ENCODE data around the gene OR52N2.
A peak's percentile ranks its signal among the peaks of the same experiment; 100 is the strongest.

Gene OR52N2

GRCh38 chr11:5808500-5809121, at the start of gene OR52N2:
TSS of gene OR52N2 (plus strand) at chr11:5808924. CDS start at chr11:5820336, 11,412 bp downstream.
- DNase-seq (ENCODE audit: low spot score): peak; percentile 65

GRCh38 chr11:5767056-5767455, 41.7 kb upstream of the OR52N2 start:
- DNase-seq (ENCODE audit: low spot score): no peak

DNA sequence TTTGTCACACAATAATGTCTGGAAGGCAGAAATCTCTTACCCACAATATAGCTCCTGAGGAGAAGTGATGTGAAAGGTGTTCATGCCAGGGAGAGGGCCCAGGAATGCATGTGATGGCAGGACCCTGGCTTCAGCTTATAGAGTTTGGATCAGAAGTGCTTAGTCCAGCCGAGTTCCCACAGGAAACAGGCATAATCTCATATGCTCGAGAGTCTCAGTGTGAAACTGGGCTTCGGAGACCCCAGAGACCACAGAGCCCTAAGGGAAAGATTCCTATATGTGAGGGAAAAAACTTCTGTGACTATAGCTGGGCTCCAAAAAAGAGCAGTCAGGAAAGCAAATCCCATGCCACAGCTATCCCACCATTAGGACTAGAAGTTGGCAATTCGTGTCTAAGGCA, 25.5 kb upstream of the OR52N2 start, which contains the start of gene OR52N5:
TSS of gene OR52N5 (minus strand) at position 101 of the 400 bp plus-strand sequence. CDS start 4,721 bp downstream, outside the sequence.
- DNase-seq (ENCODE audit: low spot score): no peak

DNA sequence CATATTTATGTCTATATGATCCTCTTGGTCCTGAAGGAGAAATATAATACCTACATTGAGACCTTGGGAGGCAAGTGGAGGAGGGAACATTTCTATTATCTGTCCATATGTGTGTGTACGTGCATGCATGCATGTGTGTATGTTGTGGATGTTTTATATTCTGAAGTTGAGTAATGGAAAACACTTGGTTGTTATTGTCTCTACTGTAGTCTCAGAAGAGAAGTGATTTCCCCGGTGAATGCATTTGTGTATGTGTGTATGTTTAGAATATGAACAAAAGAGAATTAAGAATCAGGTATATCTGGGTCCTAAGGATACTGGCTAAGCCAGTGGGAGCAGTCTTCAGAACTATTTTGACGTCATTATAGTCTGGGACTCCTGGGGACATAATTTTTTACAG, 17.6 kb upstream of the OR52N2 start, which contains the start of gene OR52N1:
TSS of gene OR52N1 (minus strand) at position 101 of the 400 bp plus-strand sequence. CDS start 2,449 bp downstream, outside the sequence.
- DNase-seq (ENCODE audit: low spot score): no peak

- DNase-seq (ENCODE audit: low spot score): peak; percentile 8
Observed at GRCh38 chr11:5796541-5796940, 12.2 kb upstream of the OR52N2 start.

DNA sequence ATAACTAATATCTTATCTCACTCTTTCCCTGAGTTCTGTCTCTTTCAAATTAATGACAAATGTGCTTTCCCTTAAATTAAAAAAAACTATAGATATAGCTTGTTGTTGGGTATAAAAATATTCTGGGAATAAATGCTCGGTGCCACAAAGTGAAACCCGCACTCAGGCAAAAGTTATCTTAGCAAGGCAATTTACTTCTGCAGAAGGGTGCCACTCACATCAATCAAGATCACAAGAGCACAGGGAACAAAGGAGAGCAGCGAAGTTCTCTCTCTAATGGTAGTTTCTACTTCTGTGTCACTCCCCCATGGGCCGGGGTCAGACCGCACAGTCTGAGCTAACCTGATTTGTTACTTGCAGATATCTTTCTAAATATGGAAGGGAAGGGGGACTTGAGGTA, 4.7 kb upstream of the OR52N2 start:
- no peak for DNase-seq (ENCODE audit: low spot score)

DNA sequence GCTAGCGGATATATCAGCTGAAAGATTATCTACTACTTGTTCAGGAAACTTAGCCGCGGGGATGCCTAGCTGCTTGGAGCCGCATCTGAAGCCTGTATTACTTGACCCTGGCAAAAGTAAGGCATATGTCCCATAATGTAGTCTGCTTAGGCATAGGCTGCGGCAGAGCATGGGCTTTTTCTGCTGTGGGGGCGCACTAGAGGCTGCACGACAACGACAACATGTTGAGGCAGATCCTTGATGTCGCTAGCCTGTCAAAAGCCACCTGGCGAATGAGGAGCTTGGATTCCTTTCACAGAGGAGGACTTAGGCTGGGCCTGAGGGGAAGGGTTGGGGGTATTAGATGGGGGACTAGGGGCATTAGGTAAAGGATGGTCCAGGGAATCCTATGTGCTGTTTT, 1.1 kb upstream of the OR52N2 start:
- DNase-seq (ENCODE audit: low spot score): no peak

DNA sequence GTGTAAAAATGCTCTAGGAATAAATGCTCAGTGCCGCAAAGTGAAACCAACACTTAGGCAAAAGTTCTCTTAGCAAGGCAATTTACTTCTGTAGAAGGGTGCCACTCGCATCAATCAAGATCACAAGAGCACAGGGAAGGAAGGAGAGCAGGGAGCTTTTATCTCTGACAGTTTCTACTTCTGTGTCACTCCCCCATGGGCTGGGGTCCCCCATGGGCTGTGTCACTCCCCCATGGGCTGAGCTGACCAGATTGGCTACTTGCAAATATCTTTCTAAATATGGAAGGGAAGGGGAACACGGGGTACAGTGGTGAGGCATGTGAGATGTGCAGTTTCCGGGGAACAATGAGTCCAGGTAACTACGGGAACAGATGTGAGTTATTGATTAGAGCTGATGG, 397 bp downstream of the OR52N2 start:
- DNase-seq (ENCODE audit: low spot score): peak; percentile 4

DNA sequence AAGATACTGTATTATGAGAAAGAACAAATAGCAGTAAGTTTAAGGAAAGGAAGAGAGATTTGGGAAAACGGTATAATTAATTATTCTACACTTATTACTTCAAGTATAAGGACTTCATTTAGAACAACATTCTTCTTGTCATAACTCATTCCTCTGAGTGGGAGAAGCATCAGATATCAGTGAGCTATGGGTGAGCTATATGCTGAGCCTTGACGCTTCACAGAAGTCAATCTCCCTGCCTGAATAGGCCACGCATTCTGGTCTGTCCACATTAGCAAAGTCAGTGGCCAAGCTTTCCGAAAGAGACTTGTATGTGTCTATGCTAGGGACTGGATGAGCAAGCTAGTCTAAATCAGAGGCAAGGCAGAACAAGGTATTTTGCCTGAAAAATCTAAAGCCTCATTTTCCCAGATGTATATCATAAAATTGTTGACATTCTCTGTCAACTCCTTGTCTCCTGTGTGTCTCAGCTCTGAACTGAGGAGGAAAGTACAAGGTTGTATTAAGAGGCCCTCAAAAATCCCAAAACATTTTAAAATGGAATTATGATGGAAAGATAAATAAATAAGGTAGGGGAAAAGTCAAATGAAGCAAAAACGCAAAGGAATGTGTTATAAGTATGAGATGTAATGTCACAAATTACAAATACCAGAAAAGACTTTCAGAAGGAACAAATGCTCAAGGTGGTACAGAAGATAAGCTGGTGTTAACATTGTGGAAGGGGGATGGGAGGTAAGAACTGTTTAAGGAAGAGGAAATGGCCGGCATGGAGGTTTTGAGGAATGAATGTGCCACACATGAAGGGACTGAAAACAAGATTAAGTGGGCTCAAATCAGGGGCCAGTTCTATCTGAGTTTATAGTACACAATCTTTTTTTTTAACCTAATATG, 1.4 kb downstream of the OR52N2 start:
- no peak for DNase-seq (ENCODE audit: low spot score)

DNA sequence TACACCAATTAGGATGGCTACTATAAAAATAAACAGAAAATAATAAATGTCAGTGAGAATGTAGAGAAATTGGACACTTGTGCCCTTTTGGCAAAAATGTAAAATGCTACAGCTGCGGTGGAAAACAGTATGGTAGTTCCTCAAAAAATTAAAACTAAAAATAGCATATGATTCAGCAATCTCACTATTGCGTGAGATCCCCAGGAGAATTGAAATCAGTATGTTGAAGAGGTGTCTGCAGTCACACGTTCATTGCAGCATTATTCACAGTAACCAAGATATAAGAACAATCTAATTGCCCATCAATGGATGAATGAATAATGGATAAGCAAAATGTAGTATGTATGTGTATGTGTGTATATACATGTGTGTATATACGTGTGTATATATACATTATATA, 6.8 kb downstream of the OR52N2 start:
- no peak for DNase-seq (ENCODE audit: low spot score)

DNA sequence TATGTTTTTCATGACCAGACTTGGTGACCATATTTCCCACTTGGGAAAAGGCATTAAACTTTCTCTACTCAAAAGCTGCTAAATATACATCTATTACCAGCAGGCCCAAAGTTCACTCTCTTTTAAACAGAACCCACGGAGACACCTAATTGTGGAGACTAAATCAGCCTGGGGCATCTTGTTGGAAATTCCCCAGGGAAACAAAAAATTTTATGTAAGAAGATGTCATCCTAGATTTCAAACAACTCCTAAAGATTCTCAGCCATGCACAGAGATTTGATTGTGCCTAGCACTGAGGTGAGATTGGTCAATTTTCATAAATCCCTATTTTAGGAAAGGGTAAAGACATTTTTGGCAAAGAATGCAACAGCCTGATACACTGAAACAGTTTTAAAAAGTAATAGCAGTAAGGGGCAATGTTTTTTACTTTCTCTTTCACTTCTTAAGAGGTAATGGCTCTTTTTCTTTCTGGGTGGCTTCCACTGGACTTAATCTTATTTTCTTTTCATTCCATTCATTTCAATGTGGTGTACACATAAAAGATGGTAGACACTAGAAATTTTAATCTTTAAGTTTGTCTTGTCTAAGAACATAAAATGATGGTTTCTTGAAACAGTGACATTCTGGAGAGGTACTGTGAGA, 9.6 kb downstream of the OR52N2 start:
- DNase-seq (ENCODE audit: low spot score): no peak

- DNase-seq (ENCODE audit: low spot score): no peak
Observed at GRCh38 chr11:5831196-5831829, 22.6 kb downstream of the OR52N2 start.

DNA sequence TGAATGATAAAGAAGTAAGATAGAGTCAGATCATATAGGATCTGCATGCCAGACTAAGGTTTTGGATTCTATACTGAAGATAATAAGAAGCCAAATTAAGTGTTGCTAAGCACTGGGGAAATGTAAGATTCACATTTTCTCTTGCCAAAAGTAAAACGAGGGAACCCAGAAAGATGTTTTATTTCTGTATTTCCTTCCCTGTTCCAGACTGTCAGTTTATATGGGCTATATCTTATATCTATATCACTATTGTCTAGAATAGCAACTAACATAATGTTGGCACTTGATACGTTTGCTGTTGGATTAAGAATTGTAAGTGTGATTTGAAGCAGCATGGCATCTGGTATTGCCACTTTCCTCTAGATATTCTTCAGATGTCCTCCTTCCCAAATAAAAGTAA, 24.7 kb downstream of the OR52N2 start:
- DNase-seq (ENCODE audit: low spot score): no peak

DNA sequence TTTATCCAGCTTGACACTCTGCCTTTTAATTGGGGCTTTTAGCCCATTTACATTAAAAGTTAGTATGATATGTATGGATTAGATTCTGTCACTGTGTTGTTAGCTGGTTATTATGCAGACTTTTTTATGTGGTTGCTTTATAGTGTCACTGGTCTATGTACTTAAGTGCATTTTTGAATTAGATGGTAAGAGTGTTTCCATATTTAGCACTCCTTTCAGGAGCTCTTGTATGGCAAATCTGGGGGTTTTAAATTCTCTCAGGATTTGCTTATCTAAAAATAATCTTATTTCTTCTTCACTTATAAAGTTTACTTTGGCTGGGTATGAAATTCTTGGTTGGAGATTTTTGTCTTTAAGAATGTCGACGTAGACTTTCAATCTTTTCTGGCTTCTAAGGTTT, 29.0 kb downstream of the OR52N2 start:
- DNase-seq (ENCODE audit: low spot score): no peak

DNA sequence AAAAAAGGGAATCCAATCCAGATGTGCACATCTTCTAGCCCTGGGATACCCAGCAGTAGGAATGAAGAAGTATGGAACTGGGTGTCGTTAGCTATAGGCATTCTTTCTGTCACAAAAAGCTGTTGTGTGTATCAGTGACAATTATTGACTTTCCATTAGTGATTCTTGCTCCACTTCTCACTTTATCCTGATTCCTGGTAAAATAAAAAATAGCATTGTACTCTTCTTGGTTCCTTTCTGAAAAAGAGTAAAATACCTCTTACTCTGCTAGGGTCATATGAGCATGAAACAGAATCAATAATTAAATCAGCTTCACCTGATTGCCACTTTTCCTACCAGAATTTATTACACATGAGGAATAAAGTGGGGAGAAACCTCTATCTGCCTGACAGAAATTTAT, 33.1 kb downstream of the OR52N2 start, which contains the start of gene OR52E6:
TSS of gene OR52E6 (minus strand) at position 101 of the 400 bp plus-strand sequence. CDS start at position 101, 0 bp downstream.
- DNase-seq (ENCODE audit: low spot score): no peak

DNA sequence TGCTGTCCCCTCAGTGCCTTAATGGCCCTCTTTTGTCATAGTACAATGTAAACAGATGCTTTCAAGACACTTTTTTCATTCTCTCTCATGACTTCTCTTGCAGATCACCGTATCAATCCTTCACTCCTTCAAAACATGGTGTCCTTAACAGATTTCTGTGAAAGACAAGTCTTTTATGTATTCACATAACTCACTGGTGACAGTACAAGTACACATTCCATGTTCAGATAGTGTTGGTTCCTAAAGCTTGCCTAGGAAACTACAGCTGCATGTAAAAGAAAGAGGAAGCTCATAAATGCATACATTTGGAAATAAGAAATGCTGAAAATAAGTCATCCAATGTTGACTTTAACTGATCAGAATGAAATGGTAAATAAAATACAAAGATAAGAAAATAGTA, 38.0 kb downstream of the OR52N2 start:
- DNase-seq (ENCODE audit: low spot score): no peak

DNA sequence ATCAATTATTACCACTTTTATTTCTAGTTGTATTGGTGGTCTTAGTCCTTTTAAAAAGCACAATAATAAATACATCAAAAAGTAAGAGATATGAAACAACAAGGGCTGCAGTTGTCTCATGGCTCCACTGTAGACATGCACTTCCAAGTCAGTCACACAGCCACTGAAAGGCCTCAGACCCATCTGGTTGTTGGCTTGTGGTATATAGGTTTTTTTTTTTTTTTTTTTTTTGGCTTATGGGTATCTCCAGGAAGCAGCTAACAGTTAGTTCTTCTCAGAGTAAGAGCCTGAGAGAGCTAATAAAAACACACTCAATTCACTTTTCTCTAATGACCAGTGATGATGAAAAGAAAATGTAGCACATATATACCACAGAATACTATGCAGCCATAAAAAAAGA, 39.0 kb downstream of the OR52N2 start:
- no peak for DNase-seq (ENCODE audit: low spot score)

DNA sequence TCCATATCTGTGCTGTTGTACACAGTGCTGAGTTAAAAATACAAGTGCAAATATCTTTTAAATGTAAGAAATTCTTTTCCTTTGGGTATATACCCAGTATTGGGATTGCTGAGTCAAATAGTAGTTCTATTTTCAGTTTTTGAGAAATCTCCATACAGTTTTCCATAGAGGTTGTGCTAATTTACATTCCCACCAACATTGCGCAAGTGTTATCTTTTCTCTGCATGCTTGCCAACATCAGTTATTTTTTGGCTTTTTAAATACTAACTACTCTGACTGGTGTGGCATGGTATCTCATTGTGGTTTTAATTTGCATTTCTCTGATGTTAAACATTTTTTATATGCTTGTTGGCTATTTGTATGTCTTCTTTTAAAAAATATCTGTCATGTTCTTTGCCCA, 42.3 kb downstream of the OR52N2 start:
- DNase-seq (ENCODE audit: low spot score): no peak

GRCh38 chr11:5857590-5857989, 48.9 kb downstream of the OR52N2 start, which contains the start of gene OR52E8:
TSS of gene OR52E8 (minus strand) at chr11:5857690. CDS start at chr11:5857690, 0 bp downstream.
- DNase-seq (ENCODE audit: low spot score): no peak

DNA sequence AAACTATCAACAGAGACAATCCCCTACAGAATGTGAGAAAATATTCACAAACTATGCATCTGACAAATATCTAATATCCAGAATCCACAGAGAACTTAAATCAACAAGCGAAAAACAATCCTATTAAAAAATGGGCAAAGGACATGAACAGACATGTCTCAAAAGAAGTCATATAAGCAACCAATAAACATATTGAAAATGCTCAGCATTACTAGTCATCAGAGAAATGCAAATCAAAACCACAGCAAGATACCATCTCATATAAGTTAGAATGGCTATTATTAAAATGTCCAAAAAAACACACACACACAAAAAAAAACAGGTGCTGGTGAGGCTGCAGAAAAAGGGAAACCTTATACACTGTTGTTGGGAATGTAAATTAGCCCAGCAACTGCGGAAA, 57.1 kb downstream of the OR52N2 start:
- no peak for DNase-seq (ENCODE audit: low spot score)

All from SW480 (cell line).